ENCODE measurements around the gene KRTAP6-3.

KRTAP6-3 gene, protein sequence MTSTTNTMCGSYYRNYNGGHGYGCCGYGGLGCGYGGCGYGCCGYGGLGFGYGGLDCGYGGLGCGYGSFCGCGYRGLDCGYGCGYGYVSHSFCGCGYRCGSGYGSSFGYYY

DNA sequence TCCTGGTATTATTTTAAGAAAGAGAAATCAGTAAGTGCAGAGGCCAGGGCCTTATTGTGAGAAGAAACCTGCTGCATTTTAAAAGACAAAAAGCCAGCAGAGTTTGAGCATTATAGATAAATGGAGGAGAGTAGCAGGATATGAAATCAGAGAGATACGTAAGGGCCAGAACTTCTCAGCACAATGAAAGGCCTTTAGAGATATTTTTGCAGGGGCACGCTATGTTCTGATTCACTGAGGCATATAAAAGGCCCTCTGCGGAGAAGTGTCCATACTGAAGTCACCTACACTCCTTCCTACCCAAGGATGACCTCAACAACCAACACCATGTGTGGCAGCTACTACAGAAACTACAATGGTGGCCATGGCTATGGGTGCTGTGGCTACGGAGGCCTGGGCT lies at the start of gene KRTAP6-3:
KRTAP6-3 (plus strand) TSS at position 301 of the 400 bp plus-strand sequence; CDS start at position 307, 6 bp downstream.
- no peak for DNase-seq (ENCODE audit: low read depth, low spot score)
- no peaks in the 10 kb centered on the region for H3K36me3 ChIP-seq (ENCODE audit: insufficient read depth, low read length)
- H3K9me3 ChIP-seq (ENCODE audit: low read depth, low read length) = no peaks in the 10 kb centered on the region
- no peak within 1 kb of the TSS for H3K27ac ChIP-seq
- no peak within 1 kb of the TSS for H3K9ac ChIP-seq (ENCODE audit: insufficient read length)
- TF ChIP-seq FOXP2 (optimal IDR thresholded peaks at IDR 0.05; ENCODE audit: control extremely low read depth, extremely low read length, insufficient read depth) = no peak
- TF ChIP-seq POLR2AphosphoS5 (IDR thresholded peaks at IDR 0.05; ENCODE audit: borderline replicate concordance, low read depth, low read length) = no peak
- no peak for TF ChIP-seq EZH2 (IDR thresholded peaks at IDR 0.05)
- no peak within 1 kb of the TSS for H3K4me3 ChIP-seq

GRCh38 chr21:30552782-30553181 lies 39.5 kb upstream of the KRTAP6-3 start:
- no peak for DNase-seq (ENCODE audit: low read depth, low spot score)
- no peak overlapping the region for H3K4me3 ChIP-seq
- no peak overlapping the region for H3K9ac ChIP-seq (ENCODE audit: insufficient read length)
- no peak overlapping the region for H3K27ac ChIP-seq
- no peak for TF ChIP-seq EZH2 (IDR thresholded peaks at IDR 0.05)
- no peak for TF ChIP-seq FOXP2 (optimal IDR thresholded peaks at IDR 0.05; ENCODE audit: control extremely low read depth, extremely low read length, insufficient read depth)
- TF ChIP-seq POLR2AphosphoS5 (IDR thresholded peaks at IDR 0.05; ENCODE audit: borderline replicate concordance, low read depth, low read length) = no peak
- H3K9me3 ChIP-seq (ENCODE audit: low read depth, low read length) = no peaks in the 10 kb centered on the region
- H3K36me3 ChIP-seq (ENCODE audit: insufficient read depth, low read length) = no peaks in the 10 kb centered on the region

DNA sequence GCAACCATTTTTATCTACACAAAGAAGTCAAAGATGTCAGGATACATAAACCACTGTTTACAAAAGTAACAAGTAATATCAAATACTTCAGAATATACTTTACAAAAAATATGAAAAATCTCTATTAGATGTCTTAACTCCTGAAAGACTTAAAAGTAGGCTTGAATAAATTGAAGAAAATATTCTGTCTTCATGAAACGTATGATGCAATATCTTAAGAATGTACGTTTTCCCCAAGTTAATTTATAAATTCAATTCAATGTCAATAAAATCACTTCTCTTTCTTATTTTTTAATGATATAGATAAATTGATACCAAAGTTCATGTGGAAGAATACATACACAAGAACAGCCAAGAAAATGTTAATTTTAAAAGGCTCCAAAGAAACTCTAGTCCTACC lies 37.1 kb upstream of the KRTAP6-3 start:
- Histone ChIP-seq H3K9me3 (ENCODE audit: low read depth, low read length) (no peaks in the 10 kb centered on the region), H3K36me3 (ENCODE audit: insufficient read depth, low read length) (no peaks in the 10 kb centered on the region), H3K4me3 (no peak overlapping the region), H3K27ac (no peak overlapping the region), H3K9ac (ENCODE audit: insufficient read length) (no peak overlapping the region)
- no peak for TF ChIP-seq EZH2 (IDR thresholded peaks at IDR 0.05)
- no peak for TF ChIP-seq POLR2AphosphoS5 (IDR thresholded peaks at IDR 0.05; ENCODE audit: borderline replicate concordance, low read depth, low read length)
- no peak for TF ChIP-seq FOXP2 (optimal IDR thresholded peaks at IDR 0.05; ENCODE audit: control extremely low read depth, extremely low read length, insufficient read depth)
- no peak for DNase-seq (ENCODE audit: low read depth, low spot score)

- H3K36me3 ChIP-seq (ENCODE audit: insufficient read depth, low read length) = no peaks in the 10 kb centered on the region
- H3K27ac ChIP-seq = no peak within 1 kb of the TSS
- TF ChIP-seq FOXP2 (optimal IDR thresholded peaks at IDR 0.05; ENCODE audit: control extremely low read depth, extremely low read length, insufficient read depth) = no peak
- TF ChIP-seq EZH2 (IDR thresholded peaks at IDR 0.05) = no peak
- no peak for TF ChIP-seq POLR2AphosphoS5 (IDR thresholded peaks at IDR 0.05; ENCODE audit: borderline replicate concordance, low read depth, low read length)
- no peak for DNase-seq (ENCODE audit: low read depth, low spot score)
- no peak within 1 kb of the TSS for H3K4me3 ChIP-seq
- no peak within 1 kb of the TSS for H3K9ac ChIP-seq (ENCODE audit: insufficient read length)
- no peaks in the 10 kb centered on the region for H3K9me3 ChIP-seq (ENCODE audit: low read depth, low read length)
Measured at GRCh38 chr21:30561264-30561895, 30.9 kb upstream of the KRTAP6-3 start, which contains the start of gene KRTAP19-7. Gene KRTAP19-7, minus strand, starts transcription at chr21:30561314. Its CDS starts 25 bp downstream, at chr21:30561289.

- no peaks in the 10 kb centered on the region for H3K36me3 ChIP-seq (ENCODE audit: insufficient read depth, low read length)
- H3K27ac ChIP-seq = no peak overlapping the region
- TF ChIP-seq POLR2AphosphoS5 (IDR thresholded peaks at IDR 0.05; ENCODE audit: borderline replicate concordance, low read depth, low read length) (no peak), FOXP2 (optimal IDR thresholded peaks at IDR 0.05; ENCODE audit: control extremely low read depth, extremely low read length, insufficient read depth) (no peak), EZH2 (IDR thresholded peaks at IDR 0.05) (no peak)
- DNase-seq (ENCODE audit: low read depth, low spot score) = no peak
- H3K4me3 ChIP-seq = no peak overlapping the region
- no peaks in the 10 kb centered on the region for H3K9me3 ChIP-seq (ENCODE audit: low read depth, low read length)
- H3K9ac ChIP-seq (ENCODE audit: insufficient read length) = no peak overlapping the region
Measured at GRCh38 chr21:30561957-30562356, 30.3 kb upstream of the KRTAP6-3 start.

DNA sequence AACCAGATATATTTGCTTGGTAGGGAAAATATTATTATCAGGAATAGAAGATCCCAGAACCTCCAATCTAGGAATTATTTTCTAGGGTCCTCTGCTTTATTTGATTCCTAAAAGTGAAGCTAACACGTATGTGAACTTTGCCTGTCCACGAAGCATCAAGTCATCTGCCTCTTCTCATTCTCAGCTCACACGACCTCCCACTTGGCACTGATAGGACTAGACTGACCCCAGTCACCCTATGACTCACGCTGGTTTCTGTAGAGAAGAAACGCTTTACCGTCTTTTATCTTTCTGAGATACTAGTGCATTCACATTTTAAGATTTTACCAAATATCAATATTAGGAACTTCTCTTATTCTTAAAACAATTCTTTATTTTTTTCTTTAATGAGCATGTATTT lies 29.2 kb upstream of the KRTAP6-3 start:
- Histone ChIP-seq H3K4me3 (no peak overlapping the region), H3K36me3 (ENCODE audit: insufficient read depth, low read length) (no peaks in the 10 kb centered on the region), H3K9me3 (ENCODE audit: low read depth, low read length) (no peaks in the 10 kb centered on the region), H3K9ac (ENCODE audit: insufficient read length) (no peak overlapping the region), H3K27ac (no peak overlapping the region)
- no peak for DNase-seq (ENCODE audit: low read depth, low spot score)
- TF ChIP-seq POLR2AphosphoS5 (IDR thresholded peaks at IDR 0.05; ENCODE audit: borderline replicate concordance, low read depth, low read length) (no peak), FOXP2 (optimal IDR thresholded peaks at IDR 0.05; ENCODE audit: control extremely low read depth, extremely low read length, insufficient read depth) (no peak), EZH2 (IDR thresholded peaks at IDR 0.05) (no peak)

DNA sequence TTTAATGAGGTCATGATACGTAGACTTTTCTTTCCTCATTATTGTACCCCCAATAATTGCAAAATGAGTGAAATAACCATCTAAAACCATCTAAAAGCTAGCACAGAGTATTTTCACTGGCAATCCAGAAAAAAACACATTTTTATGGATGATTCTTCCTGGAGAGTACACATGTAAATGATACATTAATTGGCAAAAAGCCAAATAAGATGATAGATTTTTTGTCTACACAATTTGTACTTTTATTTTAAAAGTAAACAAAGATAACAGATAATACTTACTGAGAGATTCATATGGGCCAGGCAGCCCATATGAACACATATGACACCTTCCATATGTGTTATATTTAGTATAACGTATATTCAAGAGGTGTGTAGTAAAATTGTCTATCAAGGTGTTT lies 28.6 kb upstream of the KRTAP6-3 start:
- H3K4me3 ChIP-seq = no peak overlapping the region
- H3K36me3 ChIP-seq (ENCODE audit: insufficient read depth, low read length) = no peaks in the 10 kb centered on the region
- H3K27ac ChIP-seq = no peak overlapping the region
- TF ChIP-seq EZH2 (IDR thresholded peaks at IDR 0.05) (no peak), POLR2AphosphoS5 (IDR thresholded peaks at IDR 0.05; ENCODE audit: borderline replicate concordance, low read depth, low read length) (no peak)
- no peaks in the 10 kb centered on the region for H3K9me3 ChIP-seq (ENCODE audit: low read depth, low read length)
- no peak for DNase-seq (ENCODE audit: low read depth, low spot score)
- no peak overlapping the region for H3K9ac ChIP-seq (ENCODE audit: insufficient read length)

GRCh38 chr21:30567617-30568016 lies 24.6 kb upstream of the KRTAP6-3 start:
- H3K36me3 ChIP-seq (ENCODE audit: insufficient read depth, low read length) = no peaks in the 10 kb centered on the region

More at GRCh38 chr21:30567617-30568016, 24.6 kb upstream of the KRTAP6-3 start:
- Histone ChIP-seq H3K4me3 (no peak overlapping the region), H3K27ac (no peak overlapping the region), H3K9ac (ENCODE audit: insufficient read length) (no peak overlapping the region), H3K9me3 (ENCODE audit: low read depth, low read length) (no peaks in the 10 kb centered on the region)
- no peak for DNase-seq (ENCODE audit: low read depth, low spot score)
- TF ChIP-seq EZH2 (IDR thresholded peaks at IDR 0.05) = no peak
- TF ChIP-seq POLR2AphosphoS5 (IDR thresholded peaks at IDR 0.05; ENCODE audit: borderline replicate concordance, low read depth, low read length) = no peak
- TF ChIP-seq FOXP2 (optimal IDR thresholded peaks at IDR 0.05; ENCODE audit: control extremely low read depth, extremely low read length, insufficient read depth) = no peak
